NCI-H1694 (cell line): ENCODE results near the gene PDXK.
"Not testable (repeated sequence)": the region's sequence is repeated elsewhere in the genome, so short reads cannot be mapped to it uniquely, and the experiment has no call there.

Experiments
- DNase-seq: peaks from one replicate; lab custom pipeline; 2025; lab: John Stamatoyannopoulos, UW

The PDXK gene

GRCh38 chr21:43718872-43719747 is at the start of gene PDXK:
Gene PDXK, plus strand, starts transcription at chr21:43719129. Its CDS starts 166 bp downstream, at chr21:43719295.
- no peak for DNase-seq

GRCh38 chr21:43669828-43670605 is 48.9 kb upstream of the PDXK start:
- DNase-seq = no peak

GRCh38 chr21:43675871-43676270 is 43.1 kb upstream of the PDXK start:
- DNase-seq = no peak

GRCh38 chr21:43676391-43676790 is 42.5 kb upstream of the PDXK start:
- DNase-seq = no peak

- no peak for DNase-seq
These were observed 39.0 kb upstream of the PDXK start for GRCh38 chr21:43679951-43680350.

GRCh38 chr21:43680421-43680820 is 38.5 kb upstream of the PDXK start:
- not testable (repeated sequence) for DNase-seq

- DNase-seq = no peak
These were observed 37.3 kb upstream of the PDXK start for GRCh38 chr21:43681650-43682049.

- no peak for DNase-seq
These were observed 34.5 kb upstream of the PDXK start for GRCh38 chr21:43684424-43684823.

- no peak for DNase-seq
These were observed 31.9 kb upstream of the PDXK start for GRCh38 chr21:43686811-43687565.

GRCh38 chr21:43687566-43688399 is 31.1 kb upstream of the PDXK start:
- no peak for DNase-seq

- no peak for DNase-seq
These were observed 30.0 kb upstream of the PDXK start for GRCh38 chr21:43688906-43689305.

GRCh38 chr21:43689556-43690337 is 29.2 kb upstream of the PDXK start:
- no peak for DNase-seq

GRCh38 chr21:43690346-43690745 is 28.6 kb upstream of the PDXK start:
- DNase-seq = no peak

GRCh38 chr21:43691086-43691795 is 27.7 kb upstream of the PDXK start:
- DNase-seq = no peak

GRCh38 chr21:43691801-43692200 is 27.1 kb upstream of the PDXK start:
- no peak for DNase-seq

- no peak for DNase-seq
These were observed 26.0 kb upstream of the PDXK start for GRCh38 chr21:43692949-43693348.

- DNase-seq = no peak
These were observed 24.9 kb upstream of the PDXK start for GRCh38 chr21:43693981-43694380.

GRCh38 chr21:43694437-43695079 is 24.4 kb upstream of the PDXK start:
- no peak for DNase-seq

- no peak for DNase-seq
These were observed 22.7 kb upstream of the PDXK start for GRCh38 chr21:43696214-43696613.
